ENCODE results near the gene MCM7. TPM values are rescaled to one million over a fixed set of nuclear protein-coding genes. Genes with fewer than 3 reads are reported as not detected.
A peak's percentile ranks its signal among the peaks of the same experiment; 100 is the strongest.

The MCM7 gene
- total and polyA plus RNA-seq, 2 of the 13 experiments (the other 11 are each of a cell fraction or from before 2014, with no cell fraction given): 84.5 to 214 TPM

DNA sequence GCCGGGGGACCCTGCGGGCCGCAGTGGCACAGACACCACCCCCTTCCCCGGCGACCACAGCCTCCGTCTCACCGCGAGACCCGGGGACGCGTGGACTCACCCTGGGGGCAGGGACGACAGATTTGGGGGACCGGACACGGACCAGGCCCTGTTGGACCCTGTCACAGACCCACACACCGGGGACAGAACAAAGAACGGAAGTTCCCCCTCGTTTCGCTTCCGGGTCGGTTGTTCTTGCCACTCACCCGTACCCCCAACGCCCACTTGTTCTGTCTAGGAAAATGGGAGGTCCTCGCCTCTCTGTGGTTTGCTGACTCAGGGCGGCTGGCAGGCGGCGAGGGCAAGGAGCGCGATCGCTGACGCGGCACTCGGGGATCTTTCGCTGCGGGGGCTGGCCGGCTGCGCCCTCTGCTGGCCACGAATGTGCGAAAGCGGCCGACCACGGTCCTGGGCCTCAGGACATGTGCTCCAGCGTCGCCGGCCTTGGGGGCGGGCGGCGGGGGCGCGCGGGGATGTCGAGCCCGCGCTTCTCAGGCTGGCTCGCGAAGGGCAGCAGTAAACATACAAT lies 19.6 kb downstream of the MCM7 start, which contains the start of gene ZNF3 (continued):
- TF ChIP-seq ZNF235 (CRISPR knock-in tag; IDR thresholded peaks at IDR 0.05; ENCODE audit: borderline replicate concordance) (peak; percentile 94; the same call in 1 of the 2 replicates), ATF1 (CRISPR knock-in tag; IDR thresholded peaks at IDR 0.05) (0 out of 2 replicates have a peak, but pooled peaks have one; percentile 49), NR2F2 (IDR thresholded peaks at IDR 0.05; ENCODE audit: borderline replicate concordance, low read depth) (peak; percentile 41; the same call in 1 of the 2 replicates), ZNF775 (CRISPR knock-in tag; IDR thresholded peaks at IDR 0.05; ENCODE audit: borderline replicate concordance) (no peak), ZNF136 (CRISPR knock-in tag; IDR thresholded peaks at IDR 0.05; ENCODE audit: low read depth) (peak; percentile 20; the same call in 1 of the 2 replicates), ZNF251 (CRISPR knock-in tag; IDR thresholded peaks at IDR 0.05) (no peak), BRCA1 (CRISPR knock-in tag; IDR thresholded peaks at IDR 0.05) (no peak; the same call in 1 of the 2 replicates), HCFC1 (IDR thresholded peaks at IDR 0.05; ENCODE audit: low read depth, low read length) (peak; percentile 77), HNRNPL (IDR thresholded peaks at IDR 0.05; ENCODE audit: low read depth, low read length) (peak; percentile 75; the same call in 1 of the 2 replicates), CEBPB (IDR thresholded peaks at IDR 0.05; ENCODE audit: borderline replicate concordance, low read depth, low read length) (no peak), KDM6A (CRISPR knock-in tag; IDR thresholded peaks at IDR 0.05; ENCODE audit: low read depth) (no peak), FOSL2 (CRISPR knock-in tag; IDR thresholded peaks at IDR 0.05) (peak; percentile 89), FOXP1 (IDR thresholded peaks at IDR 0.05) (no peak), FOXP1 (CRISPR knock-in tag; IDR thresholded peaks at IDR 0.05) (0 out of 2 replicates have a peak, but pooled peaks have one; percentile 7), ESRRA (CRISPR knock-in tag; IDR thresholded peaks at IDR 0.05; ENCODE audit: low read depth) (peak; percentile 82), ZBTB42 (CRISPR knock-in tag; IDR thresholded peaks at IDR 0.05) (no peak; the same call in 1 of the 2 replicates), ZNF780A (CRISPR knock-in tag; IDR thresholded peaks at IDR 0.05) (no peak), ZFP36L2 (CRISPR knock-in tag; IDR thresholded peaks at IDR 0.05) (no peak), KLF13 (CRISPR knock-in tag; IDR thresholded peaks at IDR 0.05) (no peak), CEBPG (CRISPR knock-in tag; IDR thresholded peaks at IDR 0.05) (peak; percentile 56), ZNF143 (CRISPR knock-in tag; IDR thresholded peaks at IDR 0.05) (peak; percentile 36; the same call in 1 of the 2 replicates), POGZ (CRISPR knock-in tag; IDR thresholded peaks at IDR 0.05) (peak; percentile 86)
- TF ChIP-seq, protein P1, sequence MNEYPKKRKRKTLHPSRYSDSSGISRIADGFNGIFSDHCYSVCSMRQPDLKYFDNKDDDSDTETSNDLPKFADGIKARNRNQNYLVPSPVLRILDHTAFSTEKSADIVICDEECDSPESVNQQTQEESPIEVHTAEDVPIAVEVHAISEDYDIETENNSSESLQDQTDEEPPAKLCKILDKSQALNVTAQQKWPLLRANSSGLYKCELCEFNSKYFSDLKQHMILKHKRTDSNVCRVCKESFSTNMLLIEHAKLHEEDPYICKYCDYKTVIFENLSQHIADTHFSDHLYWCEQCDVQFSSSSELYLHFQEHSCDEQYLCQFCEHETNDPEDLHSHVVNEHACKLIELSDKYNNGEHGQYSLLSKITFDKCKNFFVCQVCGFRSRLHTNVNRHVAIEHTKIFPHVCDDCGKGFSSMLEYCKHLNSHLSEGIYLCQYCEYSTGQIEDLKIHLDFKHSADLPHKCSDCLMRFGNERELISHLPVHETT (CRISPR knock-in tag; conservative IDR thresholded peaks at IDR 0.05): peak; percentile 98
- TF ChIP-seq, protein P2, sequence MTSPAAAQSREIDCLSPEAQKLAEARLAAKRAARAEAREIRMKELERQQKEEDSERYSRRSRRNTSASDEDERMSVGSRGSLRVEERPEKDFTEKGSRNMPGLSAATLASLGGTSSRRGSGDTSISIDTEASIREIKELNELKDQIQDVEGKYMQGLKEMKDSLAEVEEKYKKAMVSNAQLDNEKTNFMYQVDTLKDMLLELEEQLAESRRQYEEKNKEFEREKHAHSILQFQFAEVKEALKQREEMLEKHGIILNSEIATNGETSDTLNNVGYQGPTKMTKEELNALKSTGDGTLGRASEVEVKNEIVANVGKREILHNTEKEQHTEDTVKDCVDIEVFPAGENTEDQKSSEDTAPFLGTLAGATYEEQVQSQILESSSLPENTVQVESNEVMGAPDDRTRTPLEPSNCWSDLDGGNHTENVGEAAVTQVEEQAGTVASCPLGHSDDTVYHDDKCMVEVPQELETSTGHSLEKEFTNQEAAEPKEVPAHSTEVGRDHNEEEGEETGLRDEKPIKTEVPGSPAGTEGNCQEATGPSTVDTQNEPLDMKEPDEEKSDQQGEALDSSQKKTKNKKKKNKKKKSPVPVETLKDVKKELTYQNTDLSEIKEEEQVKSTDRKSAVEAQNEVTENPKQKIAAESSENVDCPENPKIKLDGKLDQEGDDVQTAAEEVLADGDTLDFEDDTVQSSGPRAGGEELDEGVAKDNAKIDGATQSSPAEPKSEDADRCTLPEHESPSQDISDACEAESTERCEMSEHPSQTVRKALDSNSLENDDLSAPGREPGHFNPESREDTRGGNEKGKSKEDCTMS (CRISPR knock-in tag; conservative IDR thresholded peaks at IDR 0.05): no peak
- TF ChIP-seq, protein P3, sequence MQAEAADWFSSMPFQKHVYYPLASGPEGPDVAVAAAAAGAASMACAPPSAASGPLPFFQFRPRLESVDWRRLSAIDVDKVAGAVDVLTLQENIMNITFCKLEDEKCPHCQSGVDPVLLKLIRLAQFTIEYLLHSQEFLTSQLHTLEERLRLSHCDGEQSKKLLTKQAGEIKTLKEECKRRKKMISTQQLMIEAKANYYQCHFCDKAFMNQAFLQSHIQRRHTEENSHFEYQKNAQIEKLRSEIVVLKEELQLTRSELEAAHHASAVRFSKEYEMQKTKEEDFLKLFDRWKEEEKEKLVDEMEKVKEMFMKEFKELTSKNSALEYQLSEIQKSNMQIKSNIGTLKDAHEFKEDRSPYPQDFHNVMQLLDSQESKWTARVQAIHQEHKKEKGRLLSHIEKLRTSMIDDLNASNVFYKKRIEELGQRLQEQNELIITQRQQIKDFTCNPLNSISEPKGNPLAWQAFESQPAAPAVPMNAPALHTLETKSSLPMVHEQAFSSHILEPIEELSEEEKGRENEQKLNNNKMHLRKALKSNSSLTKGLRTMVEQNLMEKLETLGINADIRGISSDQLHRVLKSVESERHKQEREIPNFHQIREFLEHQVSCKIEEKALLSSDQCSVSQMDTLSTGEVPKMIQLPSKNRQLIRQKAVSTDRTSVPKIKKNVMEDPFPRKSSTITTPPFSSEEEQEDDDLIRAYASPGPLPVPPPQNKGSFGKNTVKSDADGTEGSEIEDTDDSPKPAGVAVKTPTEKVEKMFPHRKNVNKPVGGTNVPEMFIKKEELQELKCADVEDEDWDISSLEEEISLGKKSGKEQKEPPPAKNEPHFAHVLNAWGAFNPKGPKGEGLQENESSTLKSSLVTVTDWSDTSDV (CRISPR knock-in tag; IDR thresholded peaks at IDR 0.05): no peak; the same call in none of the 2 replicates

All from HepG2 (cell line).